GM18507 (cell line): ENCODE data around the gene PDCD4.

ENCODE experiments used
- DNase-seq: peaks from one replicate; pipeline ENCODE4 v3.0.0; 2011; ENCODE audit warnings: low read depth; ENCODE audit not compliant: insufficient read length; ENCODE audit errors: extremely low spot score
- FAIRE-seq: peaks from 2 replicates; lab custom pipeline; 2011; peaks lifted over from hg19 to GRCh38; lab: Jason Lieb, UNC

Gene PDCD4

GRCh38 chr10:110872984-110873923 lies 1.5 kb downstream of the PDCD4 start:
- FAIRE-seq (no peak), DNase-seq (no peak)

DNA sequence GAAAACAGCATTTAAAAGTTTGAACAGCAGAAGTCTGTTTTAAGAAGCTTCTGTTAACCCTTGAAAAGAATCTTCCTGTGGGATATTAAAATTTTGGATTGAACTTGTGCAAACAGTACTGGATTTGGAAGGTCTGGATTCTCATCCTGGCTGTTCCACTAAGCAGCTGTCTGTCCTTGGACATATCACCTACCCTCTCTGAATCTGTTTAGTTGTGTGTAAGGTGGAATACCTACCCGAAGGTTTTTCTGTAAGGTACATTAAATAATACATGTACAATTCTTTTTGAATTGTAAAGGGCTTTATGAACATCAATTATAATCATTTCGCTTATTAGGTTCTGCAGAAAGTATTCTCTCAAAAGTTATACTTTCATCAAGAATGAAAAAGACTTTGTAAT lies 2.2 kb downstream of the PDCD4 start:
- no peak for DNase-seq
- FAIRE-seq, result no peak

GRCh38 chr10:110876000-110876399 lies 4.3 kb downstream of the PDCD4 start:
- FAIRE-seq, result no peak
- no peak for DNase-seq

GRCh38 chr10:110876788-110877187 lies 5.1 kb downstream of the PDCD4 start:
- DNase-seq (no peak), FAIRE-seq (no peak)

DNA sequence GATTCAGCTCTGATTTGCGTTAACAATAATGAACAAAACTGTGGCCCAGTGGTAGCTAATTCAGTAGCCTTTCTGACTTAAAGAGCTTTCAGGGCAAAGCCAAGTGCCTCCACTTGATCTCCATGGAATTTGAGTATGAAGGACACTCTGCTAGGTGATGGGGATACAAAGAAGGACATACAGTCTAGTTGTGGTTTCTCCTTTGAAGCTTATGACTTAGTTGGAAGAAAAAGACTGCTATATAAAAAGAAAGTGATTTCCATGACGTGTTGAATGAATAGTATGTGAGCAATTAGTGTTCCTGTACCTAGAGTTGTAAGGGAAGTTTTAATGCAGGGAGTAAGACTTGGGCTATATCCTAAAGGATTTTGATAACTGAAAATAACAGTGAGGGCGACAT lies 8.3 kb downstream of the PDCD4 start:
- FAIRE-seq, result no peak
- no peak for DNase-seq

- no peak for FAIRE-seq
Measured at GRCh38 chr10:110881247-110881646, 9.5 kb downstream of the PDCD4 start.

DNA sequence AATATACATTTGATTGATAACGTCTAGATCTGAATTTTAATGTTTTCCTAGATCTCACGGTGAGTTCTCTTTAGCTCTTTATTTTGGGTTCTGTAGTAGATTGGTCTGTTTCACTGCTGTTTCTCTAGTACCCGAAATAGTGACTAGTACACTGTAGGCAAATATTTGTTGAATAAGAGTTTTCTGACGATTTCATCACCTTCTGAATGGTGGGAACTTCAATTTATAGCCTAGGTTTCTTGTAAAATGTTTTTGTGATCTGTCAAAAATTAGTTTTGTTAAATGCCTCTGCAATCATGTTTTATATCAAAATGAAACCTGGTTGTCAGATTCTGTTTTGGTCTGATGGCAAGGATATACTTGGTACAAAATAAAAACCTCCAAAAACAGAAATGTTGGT lies 10.2 kb downstream of the PDCD4 start:
- DNase-seq (no peak), FAIRE-seq (no peak)

More at GRCh38 chr10:110881247-110881646, 9.5 kb downstream of the PDCD4 start:
- DNase-seq, result no peak

- FAIRE-seq (no peak), DNase-seq (no peak)
Measured at GRCh38 chr10:110883924-110884323, 12.2 kb downstream of the PDCD4 start.

GRCh38 chr10:110885932-110886674 lies 14.4 kb downstream of the PDCD4 start:
- DNase-seq (no peak), FAIRE-seq (no peak)

DNA sequence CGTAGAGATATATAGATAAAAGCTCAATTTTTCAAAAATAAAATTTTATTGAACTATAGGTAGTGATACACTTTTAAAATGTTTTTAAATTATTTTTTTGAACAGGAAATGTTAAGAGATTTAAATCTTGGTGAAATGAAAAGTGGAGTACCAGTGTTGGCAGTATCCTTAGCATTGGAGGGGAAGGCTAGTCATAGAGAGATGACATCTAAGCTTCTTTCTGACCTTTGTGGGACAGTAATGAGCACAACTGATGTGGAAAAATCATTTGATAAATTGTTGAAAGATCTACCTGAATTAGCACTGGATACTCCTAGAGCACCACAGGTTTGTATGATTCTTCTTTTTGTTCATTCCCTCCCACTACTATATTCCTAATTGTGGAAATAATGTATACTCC lies 15.8 kb downstream of the PDCD4 start:
- DNase-seq (no peak), FAIRE-seq (no peak)

- DNase-seq (no peak), FAIRE-seq (no peak)
Measured at GRCh38 chr10:110892602-110893288, 21.0 kb downstream of the PDCD4 start.

- DNase-seq, result peak; percentile 5
- FAIRE-seq, result peak; percentile 84
Measured at GRCh38 chr10:110893559-110894179, 21.9 kb downstream of the PDCD4 start.

- no peak for DNase-seq
- no peak for FAIRE-seq
Measured at GRCh38 chr10:110897184-110897583, 25.5 kb downstream of the PDCD4 start.

DNA sequence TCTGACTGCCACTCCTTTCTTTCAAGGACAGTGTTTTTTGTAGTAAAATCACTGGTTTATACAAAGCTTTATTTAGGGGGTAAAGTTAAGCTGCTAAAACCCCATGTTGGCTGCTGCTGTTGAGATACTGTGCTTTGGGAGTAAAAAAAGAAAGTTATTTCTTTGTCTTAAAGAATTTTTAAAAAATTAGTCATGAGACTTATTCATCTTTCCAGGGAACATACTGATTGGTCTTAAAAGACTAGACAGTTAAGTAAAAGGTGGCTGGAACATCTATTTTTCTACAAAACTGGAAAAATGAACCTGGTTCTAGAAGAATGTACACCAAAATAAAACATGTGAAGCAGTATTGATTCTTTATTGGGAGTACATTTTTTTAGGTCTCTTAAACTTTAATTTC lies 26.7 kb downstream of the PDCD4 start:
- DNase-seq (no peak), FAIRE-seq (no peak)

GRCh38 chr10:110900983-110901382 lies 29.3 kb downstream of the PDCD4 start:
- FAIRE-seq (no peak), DNase-seq (no peak)

- no peak for DNase-seq
- peak; percentile 51 for FAIRE-seq
Measured at GRCh38 chr10:110901954-110902819, 30.5 kb downstream of the PDCD4 start.

- DNase-seq (no peak), FAIRE-seq (peak; percentile 45)
Measured at GRCh38 chr10:110903280-110904278, 31.9 kb downstream of the PDCD4 start.

- DNase-seq, result no peak
- FAIRE-seq, result no peak
Measured at GRCh38 chr10:110910138-110910537, 38.4 kb downstream of the PDCD4 start.
